IMR-90 (cell line): ENCODE measurements around the gene GPX5. TPM values are rescaled to one million over a fixed set of nuclear protein-coding genes. Genes with fewer than 3 reads are reported as not detected.

Experiments
- ATAC-seq: fragments of 200-7000 bp; cut with Tn5 transposase; 2 replicates; pipeline ENCODE4 v1.9.1; 2020; ENCODE audit warnings: low read depth, mild to moderate bottlenecking, moderate library complexity
- BruUV-seq: library from RNA; stranded (reverse); fragments of 400-500 nt; replicated peaks from 2 replicates; lab custom pipeline; 2021; lab: Mats Ljungman, UMichigan
- CTCF ChIA-PET: fragments of 300-600 bp; formaldehyde crosslinking; extraction: SDS; loops from one replicate; lab custom pipeline; 2021; ENCODE audit warnings: antibody characterized with exemption; lab: Yijun Ruan, JAX
- POLR2A ChIA-PET: fragments of 300-600 bp; sonication (Branson Sonifier 250); formaldehyde crosslinking; loops from one replicate; lab custom pipeline; 2022; ENCODE audit warnings: antibody characterized with exemption; ENCODE audit not compliant: unreplicated experiment; lab: Charles Lee
- DNase-seq: peaks from one replicate; pipeline ENCODE4 v3.0.0; 2013
- H2AFZ ChIP-seq: replicated peaks from 2 replicates; pipeline ENCODE3; 2013; ENCODE audit warnings: low read length, mild to moderate bottlenecking; ENCODE audit not compliant: poor library complexity
- H2AK5ac ChIP-seq: 2 replicates; pipeline ENCODE4 v1.6.1; 2013; ENCODE audit warnings: low read depth, low read length, inconsistent platforms
- H2AK9ac ChIP-seq: replicated peaks from 2 replicates; pipeline ENCODE3; 2013; ENCODE audit warnings: mild to moderate bottlenecking, low read depth, low read length, moderate library complexity; ENCODE audit not compliant: poor library complexity
- H2BK120ac ChIP-seq: 2 replicates; pipeline ENCODE4 v1.6.1; 2013; ENCODE audit warnings: low read depth, low read length, inconsistent platforms
- H2BK15ac ChIP-seq: 3 replicates; pipeline ENCODE4 v1.6.1; 2013; ENCODE audit warnings: low read depth, low read length, inconsistent platforms
- H2BK20ac ChIP-seq: 2 replicates; pipeline ENCODE4 v1.6.1; 2013; ENCODE audit warnings: low read depth, mild to moderate bottlenecking, inconsistent platforms, low read length, moderate library complexity
- H2BK5ac ChIP-seq: 2 replicates; pipeline ENCODE4 v1.6.1; 2013; ENCODE audit warnings: mild to moderate bottlenecking, low read depth, low read length, inconsistent platforms; ENCODE audit not compliant: poor library complexity, severe bottlenecking
- H3K14ac ChIP-seq: replicated peaks from 2 replicates; pipeline ENCODE4 v1.6.1; 2013; ENCODE audit warnings: low read depth, low read length, inconsistent platforms
- H3K18ac ChIP-seq: 2 replicates; pipeline ENCODE4 v1.6.1; 2013; ENCODE audit warnings: low read depth, low read length, control low read depth
- H3K23ac ChIP-seq: 2 replicates; pipeline ENCODE4 v1.6.1; 2013; ENCODE audit warnings: low read depth, low read length, inconsistent platforms
- H3K27ac ChIP-seq: 2 replicates; pipeline ENCODE4 v1.5.1; 2013; ENCODE audit warnings: mild to moderate bottlenecking, control low read depth, low read length; ENCODE audit not compliant: insufficient read depth
- H3K27me3 ChIP-seq: 2 replicates; pipeline ENCODE4 v1.6.1; 2013; ENCODE audit warnings: low read length; ENCODE audit not compliant: control insufficient read depth, insufficient read depth
- H3K36me3 ChIP-seq: 2 replicates; pipeline ENCODE4 v1.6.1; 2013; ENCODE audit warnings: low read length, mixed read lengths; ENCODE audit not compliant: control insufficient read depth, insufficient read depth
- H3K4ac ChIP-seq: 2 replicates; pipeline ENCODE4 v1.6.1; 2013; ENCODE audit warnings: low read depth, low read length, inconsistent platforms
- H3K4me1 ChIP-seq: 2 replicates; pipeline ENCODE4 v1.6.1; 2013; ENCODE audit warnings: low read length, mixed read lengths; ENCODE audit not compliant: control insufficient read depth, insufficient read depth
- H3K4me2 ChIP-seq: 2 replicates; pipeline ENCODE4 v1.6.1; 2013; ENCODE audit warnings: low read depth, mild to moderate bottlenecking, control low read depth, low read length, moderate library complexity
- H3K4me3 ChIP-seq: 2 replicates; pipeline ENCODE4 v1.5.1; 2013; ENCODE audit warnings: low read depth, mild to moderate bottlenecking, control low read depth, low read length, moderate library complexity; ENCODE audit not compliant: insufficient read depth
- H3K56ac ChIP-seq: 2 replicates; pipeline ENCODE4 v1.6.1; 2013; ENCODE audit warnings: low read length, inconsistent platforms; ENCODE audit not compliant: insufficient read depth; ENCODE audit errors: extremely low read depth
- H3K79me1 ChIP-seq, 2 experiments: 2 replicates each; pipeline ENCODE4 v1.6.1; 2013; ENCODE audit warnings: low read length in 2 of 2, inconsistent platforms in 1 of 2, low read depth in 1 of 2
- H3K9ac ChIP-seq: 2 replicates; pipeline ENCODE4 v1.6.1; 2013; ENCODE audit warnings: low read depth, low read length, control low read depth
- H3K9me1 ChIP-seq: 2 replicates; pipeline ENCODE4 v1.6.1; 2013; ENCODE audit warnings: low read length, inconsistent platforms; ENCODE audit not compliant: insufficient read depth
- H3K9me3 ChIP-seq: 2 replicates; pipeline ENCODE4 v1.6.1; 2013; ENCODE audit warnings: low read length; ENCODE audit not compliant: control insufficient read depth, insufficient read depth
- H4K20me1 ChIP-seq: 2 replicates; pipeline ENCODE4 v1.6.1; 2013; ENCODE audit warnings: low read length, inconsistent platforms; ENCODE audit not compliant: insufficient read depth
- H4K5ac ChIP-seq: 2 replicates; pipeline ENCODE4 v1.6.1; 2013; ENCODE audit warnings: mild to moderate bottlenecking, low read depth, low read length, control low read depth
- H4K8ac ChIP-seq, 2 experiments: 2 replicates each; pipeline ENCODE4 v1.6.1; 2013; ENCODE audit warnings: low read depth in 2 of 2, low read length in 2 of 2, control low read depth in 1 of 2, inconsistent platforms in 1 of 2
- H4K91ac ChIP-seq: 2 replicates; pipeline ENCODE4 v1.6.1; 2013; ENCODE audit warnings: low read depth, low read length, inconsistent platforms; ENCODE audit not compliant: insufficient read depth
- CTCF ChIP-seq: conservative IDR thresholded peaks from 2 replicates; pipeline ENCODE4 v1.5.1; 2012; ENCODE audit warnings: mild to moderate bottlenecking, low read depth, low read length, improper control_type of control experiment
- ELK1 ChIP-seq: fragments of 150-350 bp; IDR thresholded peaks from 2 replicates; pipeline ENCODE4 v1.6.1; 2016; ENCODE audit warnings: low read depth, mild to moderate bottlenecking, low read length, moderate library complexity, borderline replicate concordance
- FOS ChIP-seq: fragments of 150-350 bp; IDR thresholded peaks from 2 replicates; pipeline ENCODE4 v1.6.1; 2016; ENCODE audit warnings: low read depth, low read length
- MAFK ChIP-seq: IDR thresholded peaks from 2 replicates; pipeline ENCODE4 v1.6.1; 2012; ENCODE audit warnings: low read depth, low read length, improper control_type of control experiment
- RAD21 ChIP-seq: IDR thresholded peaks from 2 replicates; pipeline ENCODE4 v1.6.1; 2012; ENCODE audit warnings: low read length, improper control_type of control experiment
- RCOR1 ChIP-seq: IDR thresholded peaks from 2 replicates; pipeline ENCODE4 v1.6.1; 2012; ENCODE audit warnings: mild to moderate bottlenecking, low read length, improper control_type of control experiment; ENCODE audit not compliant: insufficient replicate concordance
- SMC3 ChIP-seq: fragments of 150-350 bp; IDR thresholded peaks from 2 replicates; pipeline ENCODE4 v1.6.1; 2016; ENCODE audit warnings: low read depth, mild to moderate bottlenecking, antibody characterized with exemption, low read length, moderate library complexity
- WGBS, 2 experiments: methylation state at CpG; one replicate each; pipeline versions ENCODE4 v1.1.5 to v1.1.7; 2013; ENCODE audit warnings: missing lambda C conversion rate in 2 of 2; ENCODE audit not compliant: insufficient read length in 1 of 2; ENCODE audit errors: extremely low coverage in 2 of 2; 5-methylcytosine and 5-hydroxymethylcytosine counted together
- dilution Hi-C: fragments of 300-500 bp; cut with HindIII; formaldehyde crosslinking; loops from one replicate; pipeline ENCODE4 v1.14.3; 2018; ENCODE audit warnings: low sequenced_read_pairs; ENCODE audit not compliant: unreplicated experiment
- in situ Hi-C: fragments of 300-500 bp; cut with MboI; formaldehyde crosslinking; loops from 3 replicates; pipeline ENCODE4 v1.14.3; 2019; ENCODE audit warnings: low sequenced_read_pairs, inconsistent platforms, mixed read lengths
- intact Hi-C: fragments of 100-400 bp; cut with micrococcal nuclease; formaldehyde crosslinking; loops from 2 replicates; pipeline ENCODE4 v1.10.0; 2022
- polyA plus RNA-seq, 3 experiments: library from polyadenylated mRNA; depleted of rRNA; stranded (reverse); fragments of >200 nt; gene quantifications; 2 replicates each; pipeline ENCODE4 v1.2.3, GENCODE V29; 2012; ENCODE audit warnings: low replicate concordance in 1 of 3
- total RNA-seq: library from RNA; depleted of rRNA; stranded (reverse); fragments of >200 nt; gene quantifications from 2 replicates; pipeline ENCODE4 v1.2.3, GENCODE V29; 2012

The GPX5 gene
- total and polyA plus RNA-seq, 2 of the 4 experiments (the other 2 are of a cell fraction) = not detected

GRCh38 chr6:28555136-28555535 lies 29.5 kb downstream of the GPX5 start:
- Histone ChIP-seq H3K9me3 (no peaks in the 10 kb centered on the region), H4K5ac (no peak overlapping the region), H2AK5ac (no peak overlapping the region), H2BK15ac (no peak overlapping the region), H2BK5ac (no peak overlapping the region), H2BK20ac (no peak overlapping the region), H3K36me3 (no peaks in the 10 kb centered on the region), H3K4me1 (no peaks in the 10 kb centered on the region), H2BK120ac (no peak overlapping the region), H3K79me1 (no peaks in the 10 kb centered on the region), H3K9me1 (no peaks in the 10 kb centered on the region), H3K9ac (no peak overlapping the region), H3K4me3 (no peak overlapping the region), H4K91ac (no peak overlapping the region), H3K4ac (no peak overlapping the region), H4K20me1 (no peaks in the 10 kb centered on the region), H3K27me3 (peaks cover 4% of the 10 kb centered on the region; the same call in 1 of the 2 replicates), H3K56ac (no peak overlapping the region), H3K23ac (no peak overlapping the region), H2AK9ac (no peak overlapping the region), H3K18ac (no peak overlapping the region), H3K14ac (no peak overlapping the region), H2AFZ (no peak overlapping the region), H3K27ac (no peak overlapping the region), H3K4me2 (no peak overlapping the region), H4K8ac (no peak overlapping the region)
- ChIA-PET CTCF (no interaction called here), POLR2A (no interaction called here)
- intact Hi-C loops (no loop called here), in situ Hi-C loops (no loop called here), dilution Hi-C loops (no loop called here)
- no CpG with 5 or more reads among the region's 2 CpGs for WGBS, 2 experiments
- ATAC-seq = no peak
- BruUV-seq = no TSS peak
- DNase-seq = no peak
- TF ChIP-seq MAFK (no peak), ELK1 (no peak), CTCF (no peak), FOS (no peak), RAD21 (no peak), RCOR1 (no peak), SMC3 (no peak)
